ENCODE measurements around the gene TMEM174.
"Not testable (repeated sequence)": the region's sequence is repeated elsewhere in the genome, so short reads cannot be mapped to it uniquely, and the experiment has no call there.

TMEM174 gene

DNA sequence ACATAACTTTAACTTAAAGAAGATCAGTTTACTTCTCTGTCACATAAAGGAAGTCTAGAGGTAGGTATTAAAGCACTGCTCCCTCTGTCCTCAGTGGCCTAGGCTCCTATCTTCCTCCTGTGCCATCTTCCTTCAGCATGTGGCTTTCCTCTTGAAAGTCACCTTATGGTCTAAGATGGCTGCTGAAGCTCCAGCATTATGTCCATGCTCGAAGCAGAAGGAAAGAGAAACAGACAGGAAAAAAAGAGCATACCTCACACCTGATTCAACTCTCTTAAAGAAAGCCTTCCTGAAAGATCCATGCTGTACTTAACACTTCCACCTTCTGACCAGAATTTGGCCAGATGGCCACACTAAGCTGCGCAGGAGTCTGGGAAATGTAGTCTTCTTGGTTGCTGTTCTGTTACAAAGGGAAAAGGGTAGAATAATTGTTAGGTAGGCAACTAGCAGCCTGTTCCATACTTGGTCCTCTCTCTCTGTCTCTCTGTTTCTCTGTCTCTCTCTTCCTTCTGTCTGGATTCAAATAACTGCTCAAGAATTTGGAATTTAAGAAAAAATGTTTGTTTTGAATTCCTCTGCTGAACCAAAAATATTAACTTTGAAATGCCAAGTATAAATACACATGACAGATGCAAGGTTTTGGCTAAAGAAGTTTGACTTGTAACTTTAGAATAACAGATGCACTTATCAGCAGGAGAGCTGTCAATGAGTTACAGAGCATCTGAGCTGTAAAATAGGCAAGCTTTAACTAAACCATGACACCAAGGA, 16.0 kb downstream of the TMEM174 start:
- in situ Hi-C loops (cut with MboI; ENCODE audit: low sequenced_read_pairs) = no loop called here

DNA sequence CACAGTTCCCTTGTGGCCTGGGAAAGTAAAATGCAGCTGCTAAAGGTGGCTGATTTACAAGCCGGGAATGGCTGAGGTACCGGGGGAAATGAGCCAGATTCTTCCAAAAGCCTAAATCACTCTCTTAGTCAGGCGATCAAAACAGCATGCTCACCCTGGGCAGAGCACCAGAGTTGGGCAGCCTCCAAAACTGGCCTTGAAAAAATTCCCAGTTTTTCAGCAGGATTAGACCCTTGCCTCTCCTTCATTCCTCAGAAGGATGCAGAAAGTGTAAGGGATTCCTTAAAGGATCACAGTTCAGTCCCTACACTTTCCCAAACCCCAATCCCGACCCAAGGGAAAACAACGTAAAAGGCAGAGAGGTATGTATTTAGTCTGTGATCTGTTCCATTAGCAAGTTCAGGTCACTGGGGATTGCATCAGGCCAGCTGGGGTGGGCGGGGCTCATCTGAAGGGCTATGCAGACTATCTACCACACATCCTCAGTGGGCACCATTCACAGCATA, 16.9 kb downstream of the TMEM174 start:
- in situ Hi-C loops (cut with MboI; ENCODE audit: low sequenced_read_pairs) = no loop called here

DNA sequence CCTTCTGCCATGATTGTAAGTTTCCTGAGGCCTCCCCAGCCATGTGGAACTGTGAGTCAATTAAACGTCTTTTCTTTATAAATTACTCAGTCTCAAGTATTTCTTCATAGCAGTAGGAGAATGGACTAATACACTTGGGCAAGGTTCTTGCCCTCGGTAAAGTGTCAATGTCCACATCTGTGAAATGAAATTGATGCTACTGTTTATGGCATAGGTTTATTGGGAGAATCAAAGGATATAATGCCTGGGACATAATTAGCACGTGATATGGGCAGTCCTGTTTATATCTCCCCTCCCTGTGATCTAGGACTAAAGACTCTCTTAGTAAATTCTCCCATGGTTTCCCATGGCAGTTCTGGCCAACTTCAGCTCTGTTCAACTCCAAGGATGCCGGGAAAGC, 19.4 kb downstream of the TMEM174 start:
- in situ Hi-C loops (cut with MboI; ENCODE audit: low sequenced_read_pairs) = no loop called here

DNA sequence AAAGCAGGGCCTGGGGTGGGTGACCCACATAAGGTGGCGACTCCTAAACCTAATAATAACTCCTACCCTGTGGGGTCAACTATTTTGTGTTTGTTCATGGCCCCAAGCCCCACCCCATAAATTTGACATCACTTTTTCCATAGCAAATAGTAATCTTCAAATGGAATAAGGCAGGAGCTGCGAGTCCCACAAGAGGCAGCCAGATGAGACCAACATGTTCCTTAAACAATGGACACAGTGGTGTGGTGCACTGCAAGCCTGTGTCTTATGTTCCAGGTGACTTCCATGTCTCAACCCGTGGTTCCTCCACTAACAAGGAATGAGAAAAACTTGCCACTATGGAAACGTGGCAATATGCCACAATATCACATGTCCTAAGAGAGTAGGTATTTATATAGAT, 20.6 kb downstream of the TMEM174 start:
- in situ Hi-C loops (cut with MboI; ENCODE audit: low sequenced_read_pairs) = no loop called here

DNA sequence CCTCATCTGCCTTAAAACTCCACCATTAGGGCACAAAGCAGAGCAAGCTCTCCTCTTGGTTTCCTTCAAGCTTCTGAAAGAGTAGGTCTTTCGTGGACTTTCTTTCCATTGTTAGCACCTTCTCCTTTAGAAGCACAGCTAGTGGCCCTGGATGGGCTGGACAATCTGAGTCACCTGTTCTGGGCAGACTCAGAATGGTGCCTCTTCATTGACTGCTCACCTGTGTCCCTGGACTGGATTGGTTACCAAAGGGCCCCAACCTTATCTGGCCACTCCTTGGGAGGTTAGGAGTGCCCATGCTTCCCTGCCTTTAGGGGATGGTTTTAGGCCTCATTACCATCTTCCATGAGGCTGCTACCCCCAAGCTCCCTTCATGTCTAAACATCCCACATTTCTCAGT, 23.2 kb downstream of the TMEM174 start:
- in situ Hi-C loops (cut with MboI; ENCODE audit: low sequenced_read_pairs) = no loop called here

DNA sequence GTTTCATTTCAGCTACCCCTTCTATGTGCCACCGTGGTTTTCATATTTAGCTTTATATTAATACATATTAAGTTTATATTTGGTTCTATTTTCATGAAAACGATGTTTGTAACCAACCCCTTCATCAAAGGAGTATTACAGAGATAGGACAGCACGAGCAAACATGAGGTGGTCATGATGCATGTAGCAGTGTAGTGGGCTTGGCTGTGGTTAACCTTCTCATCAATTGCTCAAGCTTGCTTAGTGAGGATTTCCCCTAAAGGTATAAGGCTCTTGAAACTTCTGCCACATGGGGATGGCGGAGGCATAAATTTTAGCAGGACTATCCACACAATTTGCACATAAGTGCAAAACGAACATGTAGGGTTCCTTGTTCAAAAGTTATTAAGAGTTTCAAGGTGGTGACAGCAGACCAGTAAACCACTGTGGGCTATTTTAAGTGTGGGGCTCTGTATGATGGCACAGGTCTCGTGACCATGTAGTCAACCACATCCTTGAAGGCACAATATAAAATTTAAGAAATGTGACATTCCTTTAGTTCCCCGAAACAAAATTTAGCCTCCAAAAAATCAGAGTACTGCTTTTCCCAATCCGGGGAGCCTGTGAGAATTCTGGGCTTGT, 24.8 kb downstream of the TMEM174 start:
- in situ Hi-C loops (cut with MboI; ENCODE audit: low sequenced_read_pairs) = no loop called here

DNA sequence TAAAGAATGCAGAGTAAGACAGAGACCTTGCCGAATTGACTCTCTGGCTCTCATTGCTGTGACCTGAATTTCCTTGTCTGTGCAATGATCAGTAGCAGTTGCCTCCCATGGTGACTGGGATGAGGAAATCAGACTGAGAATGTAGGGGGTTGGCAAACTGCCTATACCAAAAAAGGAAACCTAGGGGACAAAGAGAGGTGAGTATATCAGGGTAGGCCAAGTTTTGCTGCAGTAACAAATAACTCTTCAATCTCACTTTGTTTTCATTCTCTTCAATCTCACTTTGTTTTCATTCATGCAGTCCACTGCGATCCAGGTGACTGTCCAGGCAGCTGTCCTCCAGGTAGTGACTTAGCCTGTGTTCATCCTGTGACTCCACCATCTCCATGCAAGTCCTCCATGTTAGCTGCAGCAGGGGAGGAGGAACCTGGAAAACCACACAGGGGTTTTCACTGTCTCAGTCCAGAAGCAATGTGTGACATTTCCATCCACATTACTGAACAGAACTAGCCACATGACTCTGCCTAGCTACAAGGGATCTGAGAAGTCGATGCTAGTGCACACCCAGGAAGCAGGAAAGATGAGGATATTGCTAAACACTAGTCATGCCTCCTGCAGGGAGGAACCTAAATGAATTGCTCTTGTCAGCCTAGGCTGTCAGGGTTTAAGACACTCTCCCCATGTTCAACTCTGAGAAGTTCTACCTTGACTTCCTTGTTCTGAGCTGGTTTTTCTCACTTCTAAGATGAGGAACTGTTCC, 26.0 kb downstream of the TMEM174 start:
- in situ Hi-C loops (cut with MboI; ENCODE audit: low sequenced_read_pairs) = no loop called here

DNA sequence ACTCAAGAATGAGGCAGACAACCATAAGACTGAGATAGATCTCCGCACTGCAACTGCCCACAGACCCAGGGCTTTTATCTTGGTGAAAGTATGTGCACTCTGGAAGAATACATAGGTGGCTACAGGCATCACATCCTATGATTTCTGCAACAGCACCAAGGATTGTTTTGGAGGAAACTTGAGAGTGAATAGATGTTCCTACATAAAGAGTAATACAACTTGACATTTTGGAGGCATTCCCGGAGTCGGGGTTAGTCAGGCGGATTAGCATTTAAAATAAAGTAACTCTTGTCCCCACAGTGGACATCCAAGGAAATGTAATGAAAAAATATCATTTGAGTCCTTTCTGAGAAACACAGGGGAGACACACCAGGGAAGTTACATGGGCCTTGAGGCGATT, 26.7 kb downstream of the TMEM174 start:
- in situ Hi-C loops (cut with MboI; ENCODE audit: low sequenced_read_pairs) = no loop called here

DNA sequence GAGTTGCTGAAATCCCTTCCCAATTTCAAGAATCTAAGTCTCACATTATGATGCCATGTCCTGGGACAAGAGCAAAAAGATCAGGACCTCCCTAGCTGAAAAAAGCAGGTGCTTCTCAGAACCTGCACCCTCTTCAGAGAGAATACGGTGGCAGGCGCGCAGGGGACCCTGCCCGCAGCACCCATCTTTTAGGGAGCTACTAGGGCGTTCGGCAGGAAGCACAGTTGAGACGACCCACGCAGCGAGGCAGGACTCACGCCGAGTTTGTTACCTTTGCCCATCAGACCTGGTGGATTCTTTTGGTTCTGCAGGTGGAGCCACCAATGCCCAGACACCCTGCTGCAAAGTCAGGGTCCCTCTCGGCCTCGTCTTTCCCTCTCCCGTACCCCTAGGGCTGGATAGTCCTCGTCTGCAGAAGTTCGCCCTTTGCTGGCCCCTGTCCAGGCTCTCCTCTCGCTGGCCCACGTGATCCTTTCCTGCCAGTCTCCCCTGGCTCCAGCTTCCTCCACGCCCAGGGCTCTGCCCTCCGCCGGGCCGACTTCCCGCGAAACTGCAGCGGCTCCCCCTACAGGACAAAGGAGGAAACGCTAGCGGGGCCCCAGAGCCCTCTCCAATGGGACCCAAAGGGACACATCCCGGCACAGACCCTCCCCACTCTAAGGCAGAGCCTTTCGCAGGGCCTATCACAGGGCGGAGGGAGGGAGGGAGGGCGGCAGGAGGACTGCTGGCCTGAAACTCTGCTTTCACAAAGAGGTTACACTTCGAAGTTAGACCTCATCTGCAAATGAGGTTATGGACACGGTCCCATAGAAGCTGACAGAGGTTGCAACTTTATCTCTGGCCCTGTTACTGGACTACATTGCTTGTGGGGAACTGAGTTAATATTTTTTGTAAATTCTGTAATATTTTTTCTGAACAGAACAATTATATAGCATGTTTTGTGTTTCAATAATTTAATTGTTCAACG, 28.8 kb downstream of the TMEM174 start:
- in situ Hi-C loops (cut with MboI; ENCODE audit: low sequenced_read_pairs) = no loop called here

DNA sequence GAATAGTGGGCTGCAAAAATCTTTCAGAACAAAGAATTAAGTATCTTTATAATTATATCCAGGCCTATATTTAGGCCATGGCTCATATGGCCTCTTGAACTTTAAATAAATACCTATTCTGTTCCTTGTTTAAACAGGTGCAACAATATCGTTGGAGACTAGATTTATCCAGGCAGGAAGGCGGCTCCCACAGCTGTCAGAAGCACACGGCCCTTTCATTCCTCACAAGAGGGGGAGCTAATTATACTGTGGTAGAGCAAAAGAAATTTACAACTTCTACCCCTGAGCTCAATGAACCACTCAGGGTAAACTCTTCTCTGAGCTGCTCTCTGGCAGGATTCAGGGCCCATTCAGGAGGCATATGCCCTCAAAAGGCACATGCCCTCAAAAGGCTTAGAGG, 31.3 kb downstream of the TMEM174 start:
- in situ Hi-C loops (cut with MboI; ENCODE audit: low sequenced_read_pairs) = no loop called here

DNA sequence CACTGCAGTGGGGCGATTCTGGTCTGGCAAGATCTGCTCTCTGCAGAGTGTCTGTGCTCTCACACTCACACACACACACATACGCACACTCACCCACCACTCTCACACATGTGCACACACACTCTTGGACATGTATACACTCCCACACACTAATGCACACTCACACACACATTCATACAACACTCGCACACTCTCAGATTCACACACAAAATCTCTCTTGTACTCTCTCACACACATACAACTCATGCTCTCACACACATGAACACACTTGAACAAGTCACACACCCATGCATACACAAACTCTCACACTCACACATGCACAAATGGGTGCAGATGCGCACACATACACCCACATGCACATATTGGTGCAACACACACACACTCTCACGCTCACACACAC, 31.7 kb downstream of the TMEM174 start:
- in situ Hi-C loops (cut with MboI; ENCODE audit: low sequenced_read_pairs) = no loop called here

DNA sequence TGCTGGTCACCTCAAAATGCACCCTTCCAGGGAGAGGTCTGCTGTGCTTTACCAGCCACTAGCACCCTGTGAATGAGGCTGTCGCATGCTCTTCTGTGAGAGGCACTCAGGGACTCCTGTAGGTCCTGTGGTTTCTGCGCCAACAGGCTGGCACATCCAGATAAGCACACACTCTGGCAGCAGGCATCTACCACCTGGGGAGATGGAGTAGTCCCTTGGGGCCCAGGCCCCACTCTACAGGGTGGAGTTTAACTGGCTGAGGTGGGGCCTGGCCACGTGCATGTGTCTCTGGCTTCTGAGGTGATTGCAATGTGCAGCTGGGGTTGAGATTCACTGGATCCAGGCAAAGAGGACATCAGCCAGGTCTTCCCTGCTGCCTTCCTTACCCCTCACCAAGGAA, 32.3 kb downstream of the TMEM174 start:
- in situ Hi-C loops (cut with MboI; ENCODE audit: low sequenced_read_pairs) = no loop called here

DNA sequence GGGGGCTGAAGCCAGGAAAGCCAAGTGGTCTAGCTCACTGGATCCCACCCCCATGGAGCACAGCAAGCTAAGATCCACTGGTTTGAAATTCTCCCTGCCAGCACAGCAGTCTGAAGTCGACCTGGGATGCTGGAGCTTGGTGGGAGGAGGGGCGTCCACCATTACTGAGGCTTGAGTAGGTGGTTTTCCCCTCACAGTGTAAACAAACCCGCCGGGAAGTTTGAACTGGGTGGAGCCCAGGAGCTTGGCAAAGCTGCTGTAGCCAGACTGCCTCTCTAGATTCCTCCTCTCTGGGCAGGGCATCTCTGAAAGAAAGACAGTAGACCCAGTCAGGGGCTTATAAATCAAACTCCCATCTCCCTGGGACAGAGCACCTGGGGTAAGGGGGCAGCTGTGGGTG, 34.2 kb downstream of the TMEM174 start:
- in situ Hi-C loops (cut with MboI; ENCODE audit: low sequenced_read_pairs) = not testable (repeated sequence)

DNA sequence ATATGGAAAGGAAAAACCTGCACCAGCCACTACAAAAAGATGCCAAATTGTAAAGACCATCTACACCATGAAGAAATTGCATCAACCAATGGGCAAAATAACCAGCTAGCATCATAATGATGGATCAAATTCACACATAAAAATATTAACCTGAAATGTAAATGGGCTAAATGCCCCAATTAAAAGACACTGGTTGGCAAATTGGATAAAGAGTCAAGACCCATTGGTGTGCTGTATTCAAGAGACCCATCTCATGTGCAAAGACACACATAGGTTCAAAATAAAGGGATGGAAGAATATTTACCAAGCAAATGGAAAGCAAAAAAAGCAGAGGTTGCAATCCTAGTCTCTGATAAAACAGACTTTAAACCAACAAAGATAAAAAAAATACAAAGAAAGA, 36.1 kb downstream of the TMEM174 start:
- in situ Hi-C loops (cut with MboI; ENCODE audit: low sequenced_read_pairs) = not testable (repeated sequence)

DNA sequence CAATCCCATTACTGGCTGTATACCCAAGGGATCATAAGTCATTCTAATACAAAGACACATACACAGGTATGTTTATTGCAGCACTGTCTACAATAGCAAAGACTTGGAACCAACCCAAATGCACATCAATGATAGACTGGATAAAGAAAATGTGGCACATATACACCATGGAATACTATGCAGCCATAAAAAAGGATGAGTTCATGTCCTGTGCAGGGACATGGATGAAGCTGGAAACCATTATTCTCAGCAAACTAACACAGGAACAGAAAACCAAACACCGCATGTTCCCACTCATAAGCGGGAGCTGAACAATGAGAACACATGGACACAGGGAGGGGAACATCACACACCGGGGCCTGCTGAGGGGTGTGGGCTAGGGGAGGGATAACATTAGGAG, 39.7 kb downstream of the TMEM174 start:
- in situ Hi-C loops (cut with MboI; ENCODE audit: low sequenced_read_pairs) = not testable (repeated sequence)

DNA sequence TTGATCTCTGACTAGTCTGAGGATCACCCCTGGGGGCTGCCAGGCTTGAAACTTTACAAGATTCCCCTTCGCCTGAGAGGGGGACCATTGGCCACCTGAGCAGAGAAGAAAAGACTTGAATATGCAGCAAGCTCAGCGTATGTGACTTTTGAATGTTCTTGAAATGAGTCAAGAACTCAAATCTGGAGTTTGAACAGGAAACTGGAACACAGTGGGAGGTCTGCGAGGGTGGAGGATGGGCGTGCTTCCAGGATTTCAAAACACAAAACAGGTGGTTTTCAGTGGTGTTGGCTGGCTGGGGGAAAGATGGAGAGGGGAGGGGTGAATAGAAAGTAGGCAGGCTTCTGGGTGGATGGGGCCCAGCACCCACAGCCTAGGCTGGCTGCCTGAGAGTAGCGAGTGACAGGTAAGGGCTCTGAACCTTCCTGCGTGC, 40.6 kb downstream of the TMEM174 start:
- in situ Hi-C loops (cut with MboI; ENCODE audit: low sequenced_read_pairs) = no loop called here

DNA sequence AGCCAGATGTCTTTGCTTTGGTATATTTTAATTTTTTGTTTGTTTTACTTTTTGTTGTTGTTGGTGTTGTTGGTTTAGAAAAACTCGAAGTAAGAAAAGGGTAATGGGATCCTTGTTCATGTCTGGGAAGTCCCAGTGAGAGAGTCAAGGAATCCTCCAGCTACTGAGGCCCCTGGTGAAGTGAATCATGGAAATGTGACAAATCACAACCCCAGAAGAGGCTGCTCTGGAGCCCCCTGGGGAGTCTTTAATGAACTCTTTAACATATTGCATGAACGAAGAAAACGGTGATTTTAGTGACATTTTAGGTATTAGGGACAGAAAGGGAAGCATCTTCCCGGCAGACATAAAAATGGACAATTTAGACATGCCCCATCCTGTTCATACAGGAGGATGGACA, 41.3 kb downstream of the TMEM174 start:
- in situ Hi-C loops (cut with MboI; ENCODE audit: low sequenced_read_pairs) = no loop called here

DNA sequence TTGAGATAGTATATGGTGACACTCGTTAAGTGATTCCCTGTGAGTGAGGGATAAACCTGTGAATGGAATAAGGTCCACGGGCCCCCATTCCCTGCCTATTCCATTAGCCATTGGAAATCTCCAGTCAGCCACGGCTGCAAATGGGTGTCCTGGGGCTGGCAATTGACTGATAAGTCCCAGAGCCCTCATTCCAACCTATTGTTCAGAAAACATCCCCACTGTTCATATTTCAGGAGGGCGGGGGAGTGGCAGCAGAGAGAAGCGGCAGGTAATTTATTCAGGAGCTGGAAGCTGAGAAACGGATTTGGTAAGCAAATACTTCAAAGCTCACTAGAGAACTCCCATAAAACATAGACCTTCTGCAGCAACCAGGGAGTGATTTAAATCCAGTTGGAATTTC, 42.0 kb downstream of the TMEM174 start:
- in situ Hi-C loops (cut with MboI; ENCODE audit: low sequenced_read_pairs) = no loop called here

DNA sequence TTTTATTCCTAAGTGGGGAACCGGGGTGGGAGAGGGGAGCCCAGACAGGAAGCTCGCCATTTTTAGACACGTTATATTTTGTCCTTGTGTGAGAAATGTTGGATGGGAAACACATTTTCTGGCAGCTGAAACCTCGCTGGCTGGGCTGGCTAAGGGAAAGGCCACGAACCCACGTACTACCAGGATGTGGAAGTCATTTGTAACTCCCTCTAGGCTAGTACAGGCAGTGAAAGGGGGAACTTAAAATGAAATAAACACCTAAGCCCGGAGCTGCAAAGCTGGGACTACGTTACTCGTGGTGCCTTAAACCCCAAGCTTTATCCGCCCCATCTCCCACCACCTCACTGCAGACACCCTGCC, 42.5 kb downstream of the TMEM174 start:
- in situ Hi-C loops (cut with MboI; ENCODE audit: low sequenced_read_pairs) = no loop called here

DNA sequence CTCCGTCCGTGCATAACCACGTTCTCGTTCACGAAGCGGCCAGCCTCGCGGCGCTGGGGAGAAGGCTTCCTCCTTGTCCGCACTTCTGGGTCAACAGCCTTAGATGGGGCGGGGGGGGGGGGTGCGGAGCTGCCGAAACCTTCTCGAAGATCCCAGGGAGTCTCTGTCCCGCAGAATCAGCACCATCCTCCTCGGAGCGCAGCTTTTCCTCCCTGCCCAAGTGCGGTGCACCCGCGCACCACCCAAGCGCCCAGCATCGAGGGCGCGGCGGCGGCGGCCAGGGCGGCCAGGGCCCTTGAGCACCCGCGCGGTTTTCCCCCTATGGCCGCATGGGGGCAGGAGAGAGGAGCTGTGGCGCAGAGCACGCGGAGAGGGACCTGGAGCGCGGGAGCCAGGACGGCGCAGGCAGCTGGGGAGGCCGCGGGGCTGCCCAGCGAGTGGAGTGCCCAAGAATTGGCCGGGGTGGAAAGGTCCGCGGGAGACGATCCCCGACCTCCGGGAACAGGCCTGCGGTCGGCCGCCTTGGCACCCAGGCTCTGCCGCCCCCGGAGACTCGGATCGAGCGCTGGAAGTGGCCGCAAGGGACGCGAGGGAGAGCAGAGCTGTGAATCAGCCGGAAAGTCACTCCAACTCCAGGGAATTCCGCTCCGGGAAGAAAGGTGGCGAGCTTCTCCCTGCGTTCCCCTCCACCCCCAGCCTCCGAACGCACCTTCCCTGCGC, 43.1 kb downstream of the TMEM174 start:
- in situ Hi-C loops (cut with MboI; ENCODE audit: low sequenced_read_pairs) = no loop called here
